K562 (cell line): ENCODE results near the gene DUS3L. TPM values are rescaled to one million over a fixed set of nuclear protein-coding genes. Genes with fewer than 3 reads are reported as not detected.

ENCODE experiments used
- AFF1 ChIP-seq, 2 experiments: fragments of 450-650 bp; IDR thresholded peaks; 2 replicates each; pipeline ENCODE4 v1.6.1; 2018; ENCODE audit warnings: mild to moderate bottlenecking in 2 of 2, low read depth in 1 of 2; ENCODE audit not compliant: partially characterized antibody in 2 of 2
- ARID1B ChIP-seq: fragments of 450-650 bp; IDR thresholded peaks from 2 replicates; pipeline ENCODE4 v1.6.1; 2016; ENCODE audit warnings: antibody characterized with exemption, mild to moderate bottlenecking, inconsistent platforms
- ARID2 ChIP-seq: fragments of 450-650 bp; IDR thresholded peaks from 2 replicates; pipeline ENCODE4 v1.6.1; 2017; ENCODE audit warnings: antibody characterized with exemption, mild to moderate bottlenecking
- DPF2 ChIP-seq: fragments of 450-650 bp; IDR thresholded peaks from 2 replicates; pipeline ENCODE4 v1.6.1; 2016
- ESRRA ChIP-seq: fragments of 450-650 bp; IDR thresholded peaks from 2 replicates; pipeline ENCODE4 v1.6.1; 2014; ENCODE audit warnings: low read depth, mild to moderate bottlenecking, moderate library complexity, borderline replicate concordance
- HLTF ChIP-seq: fragments of 450-650 bp; IDR thresholded peaks from 2 replicates; pipeline ENCODE4 v1.6.1; 2016
- HNRNPUL1 ChIP-seq: fragments of 200-400 bp; formaldehyde crosslinking; IDR thresholded peaks from 2 replicates; pipeline ENCODE4 v1.6.1; 2017; ENCODE audit warnings: low read length
- KAT7 ChIP-seq: sonication (generic); formaldehyde crosslinking; IDR thresholded peaks from 2 replicates; pipeline ENCODE4 v1.8.0; 2022; ENCODE audit warnings: missing genetic modification reagents, mild to moderate bottlenecking, borderline replicate concordance
- NCOR1 ChIP-seq: fragments of 450-650 bp; IDR thresholded peaks from 2 replicates; pipeline ENCODE4 v1.6.1; 2016; ENCODE audit warnings: mild to moderate bottlenecking, moderate library complexity
- NR1H2 ChIP-seq: sonication (generic); formaldehyde crosslinking; IDR thresholded peaks from 2 replicates; pipeline ENCODE4 v1.4.0; 2020; ENCODE audit warnings: mild to moderate bottlenecking, missing genetic modification reagents
- NR3C1 ChIP-seq: sonication (generic); formaldehyde crosslinking; IDR thresholded peaks from 2 replicates; pipeline ENCODE4 v1.8.1; 2022; ENCODE audit warnings: missing genetic modification reagents
- PKNOX1 ChIP-seq: fragments of 450-650 bp; IDR thresholded peaks from 2 replicates; pipeline ENCODE4 v1.6.1; 2016
- SETDB1 ChIP-seq: IDR thresholded peaks from one replicate; pipeline ENCODE4 v1.6.1; 2012; ENCODE audit warnings: low read length, control low read depth, inconsistent platforms
- SIX5 ChIP-seq, 2 experiments: IDR thresholded peaks; 2 replicates each; pipeline ENCODE4 v1.6.1; 2011; ENCODE audit warnings: low read length in 2 of 2, borderline replicate concordance in 1 of 2, low read depth in 1 of 2, mild to moderate bottlenecking in 1 of 2, moderate library complexity in 1 of 2; ENCODE audit not compliant: insufficient read depth in 1 of 2
- XRCC4 ChIP-seq: IDR thresholded peaks from one replicate; pipeline ENCODE4 v1.6.1; 2011; ENCODE audit not compliant: insufficient read depth, insufficient read length; ENCODE audit errors: extremely low read depth
- ZKSCAN3 ChIP-seq: fragments of 250-450 bp; sonication (Bioruptor Pico); IDR thresholded peaks from 2 replicates; pipeline ENCODE4 v1.4.0; 2020
- ZNF282 ChIP-seq: sonication (generic); formaldehyde crosslinking; IDR thresholded peaks from 2 replicates; pipeline ENCODE4 v1.8.1; 2023; ENCODE audit warnings: missing genetic modification reagents
- ZNF41 ChIP-seq: fragments of 250-450 bp; sonication (Bioruptor Pico); conservative IDR thresholded peaks from 2 replicates; pipeline ENCODE4 v1.4.0; 2020; ENCODE audit warnings: mild to moderate bottlenecking
- ZNF511 ChIP-seq: sonication (generic); formaldehyde crosslinking; IDR thresholded peaks from 2 replicates; pipeline ENCODE4 v1.8.0; 2022; ENCODE audit warnings: mild to moderate bottlenecking, missing genetic modification reagents
- ZNF695 ChIP-seq: fragments of 450-650 bp; formaldehyde crosslinking; IDR thresholded peaks from 2 replicates; pipeline ENCODE4 v1.4.0; 2020; ENCODE audit warnings: mild to moderate bottlenecking, moderate library complexity
- ZNF696 ChIP-seq: fragments of 250-450 bp; sonication (Bioruptor Pico); conservative IDR thresholded peaks from 2 replicates; pipeline ENCODE4 v1.4.0; 2020; ENCODE audit warnings: mild to moderate bottlenecking, moderate library complexity
- ZNF717 ChIP-seq: fragments of 250-450 bp; sonication (Bioruptor Pico); IDR thresholded peaks from 2 replicates; pipeline ENCODE4 v1.5.0; 2021
- polyA plus RNA-seq, 8 experiments: library from polyadenylated mRNA; depleted of rRNA in 4 of 8; stranded (reverse) in 5 of 8; unstranded in 3 of 8; fragments of >200 nt; fragmentation: Nextera tagmentation in 2 of 8; fragmentation: Illumina TruSeq in 1 of 8; extraction: Ambion mirVana in 2 of 8; extraction: Trizol in 1 of 8; gene quantifications; 2 replicates each; pipeline versions ENCODE4 v1.2.1 to v1.2.3, GENCODE V29; 2011 to 2014; ENCODE audit warnings: inconsistent platforms in 1 of 8, missing spikeins in 1 of 8
- total RNA-seq, 7 experiments: library from RNA; depleted of rRNA in 6 of 7; stranded (reverse); fragments of >200 nt in 6 of 7; fragmentation: Illumina TruSeq in 2 of 7; extraction: Trizol in 2 of 7; gene quantifications; 2 replicates each; pipeline versions ENCODE4 v1.2.1 to v1.2.3, GENCODE V29; 2011 to 2021; ENCODE audit warnings: low replicate concordance in 1 of 7

The DUS3L gene
- total and polyA plus RNA-seq, 9 of the 15 experiments (the other 6 are each of a cell fraction or from before 2014, with no cell fraction given): 1.7 to 102 (median 77.5) TPM

- TF ChIP-seq NR3C1: peak; percentile 97; the same call in 1 of the 2 replicates
- no peak for TF ChIP-seq ZNF695 (CRISPR knock-in tag)
- TF ChIP-seq ZNF282: no peak; the same call in 1 of the 2 replicates
- TF ChIP-seq HLTF: no peak
- TF ChIP-seq ARID1B: peak; percentile 36; the same call in 1 of the 2 replicates
- TF ChIP-seq HNRNPUL1: no peak
- no peak for TF ChIP-seq ZNF41 (CRISPR knock-in tag)
- TF ChIP-seq ARID2: peak; percentile 75
- TF ChIP-seq NR1H2 (CRISPR knock-in tag): no peak
- TF ChIP-seq SIX5 (IDR thresholded peaks at IDR 0.05; ENCODE audit: borderline replicate concordance in 1 of 2, insufficient read depth in 1 of 2, low read depth in 1 of 2, low read length in 2 of 2): no peak
- TF ChIP-seq XRCC4: no peak
- TF ChIP-seq ZNF696 (CRISPR knock-in tag): no peak
- no peak for TF ChIP-seq PKNOX1
- no peak for TF ChIP-seq NCOR1
- peak; percentile 99 for TF ChIP-seq ZNF511
- peak; percentile 42; the same call in 1 of the 2 replicates for TF ChIP-seq ESRRA
- TF ChIP-seq SETDB1: no peak
- TF ChIP-seq KAT7 (CRISPR knock-in tag): no peak
- no peak for TF ChIP-seq ZNF717 (CRISPR knock-in tag)
- TF ChIP-seq DPF2: no peak
- TF ChIP-seq AFF1 (IDR thresholded peaks at IDR 0.05; ENCODE audit: low read depth in 1 of 2, partially characterized antibody in 2 of 2): no peak
- no peak for TF ChIP-seq ZKSCAN3 (CRISPR knock-in tag)
These were observed 13.0 kb upstream of the DUS3L start (continued) for GRCh38 chr19:5803752-5804515.
